ENCODE data around the gene PEPD.
"Not testable (repeated sequence)": the region's sequence is repeated elsewhere in the genome, so short reads cannot be mapped to it uniquely, and the experiment has no call there.

The PEPD gene

GRCh38 chr19:33521480-33522370 is at the start of gene PEPD:
Gene PEPD, minus strand, starts transcription at chr19:33521791. Its CDS starts 31 bp downstream, at chr19:33521760.
- peak; percentile 79 to 85 for DNase-seq (ENCODE audit: low read depth in 1 of 2, low spot score in 1 of 2)

GRCh38 chr19:33569821-33570220 is 48.2 kb upstream of the PEPD start:
- DNase-seq (ENCODE audit: low read depth in 1 of 2, low spot score in 1 of 2): no peak

- DNase-seq (ENCODE audit: low read depth in 1 of 2, low spot score in 1 of 2): no peak
Measured at GRCh38 chr19:33568706-33569105, 47.1 kb upstream of the PEPD start.

GRCh38 chr19:33564836-33565338 is 43.3 kb upstream of the PEPD start:
- no peak for DNase-seq (ENCODE audit: low read depth in 1 of 2, low spot score in 1 of 2)

- DNase-seq (ENCODE audit: low read depth in 1 of 2, low spot score in 1 of 2): no peak
Measured at GRCh38 chr19:33562636-33563035, 41.0 kb upstream of the PEPD start.

GRCh38 chr19:33561666-33562065 is 40.1 kb upstream of the PEPD start:
- not testable (repeated sequence) for DNase-seq (ENCODE audit: low read depth in 1 of 2, low spot score in 1 of 2)

GRCh38 chr19:33561261-33561660 is 39.7 kb upstream of the PEPD start:
- no peak for DNase-seq (ENCODE audit: low read depth in 1 of 2, low spot score in 1 of 2)

- no peak for DNase-seq (ENCODE audit: low read depth in 1 of 2, low spot score in 1 of 2)
Measured at GRCh38 chr19:33559996-33560395, 38.4 kb upstream of the PEPD start.

GRCh38 chr19:33558856-33559255 is 37.3 kb upstream of the PEPD start:
- no peak for DNase-seq (ENCODE audit: low read depth in 1 of 2, low spot score in 1 of 2)

- DNase-seq (ENCODE audit: low read depth in 1 of 2, low spot score in 1 of 2): no peak
Measured at GRCh38 chr19:33558151-33558550, 36.6 kb upstream of the PEPD start.

GRCh38 chr19:33557720-33558119 is 36.1 kb upstream of the PEPD start:
- DNase-seq (ENCODE audit: low read depth in 1 of 2, low spot score in 1 of 2): no peak

GRCh38 chr19:33557196-33557595 is 35.6 kb upstream of the PEPD start:
- DNase-seq (ENCODE audit: low read depth in 1 of 2, low spot score in 1 of 2): no peak

GRCh38 chr19:33556261-33556660 is 34.7 kb upstream of the PEPD start:
- no peak for DNase-seq (ENCODE audit: low read depth in 1 of 2, low spot score in 1 of 2)

GRCh38 chr19:33555726-33556125 is 34.1 kb upstream of the PEPD start:
- not testable (repeated sequence) for DNase-seq (ENCODE audit: low read depth in 1 of 2, low spot score in 1 of 2)

- DNase-seq (ENCODE audit: low read depth in 1 of 2, low spot score in 1 of 2): no peak
Measured at GRCh38 chr19:33554821-33555220, 33.2 kb upstream of the PEPD start.

- DNase-seq (ENCODE audit: low read depth in 1 of 2, low spot score in 1 of 2): no peak
Measured at GRCh38 chr19:33554391-33554790, 32.8 kb upstream of the PEPD start.

- no peak for DNase-seq (ENCODE audit: low read depth in 1 of 2, low spot score in 1 of 2)
Measured at GRCh38 chr19:33553530-33554310, 32.1 kb upstream of the PEPD start.

- no peak for DNase-seq (ENCODE audit: low read depth in 1 of 2, low spot score in 1 of 2)
Measured at GRCh38 chr19:33552928-33553279, 31.3 kb upstream of the PEPD start.

- DNase-seq (ENCODE audit: low read depth in 1 of 2, low spot score in 1 of 2): no peak
Measured at GRCh38 chr19:33552191-33552927, 30.8 kb upstream of the PEPD start.

- no peak for DNase-seq (ENCODE audit: low read depth in 1 of 2, low spot score in 1 of 2)
Measured at GRCh38 chr19:33551676-33552075, 30.1 kb upstream of the PEPD start.

- no peak for DNase-seq (ENCODE audit: low read depth in 1 of 2, low spot score in 1 of 2)
Measured at GRCh38 chr19:33550768-33551167, 29.2 kb upstream of the PEPD start.

Measured in activated CD4-positive, alpha-beta T cell treated with anti-CD3 and anti-CD28 coated beads, Interleukin-2, amount 50 U/mL, for 24 hours (primary cell).